K562 (cell line): Measurements from ENCODE around the gene LPCAT2. TPM values are rescaled to one million over a fixed set of nuclear protein-coding genes. Genes with fewer than 3 reads are reported as not detected.

ENCODE experiments used
- ATAC-seq: fragments of 200-7000 bp; cut with Tn5 transposase; 3 replicates; pipeline ENCODE4 v1.9.1; 2020; ENCODE audit warnings: moderate library complexity
- BruUV-seq: library from RNA; stranded (reverse); fragments of 400-500 nt; replicated peaks from 2 replicates; lab custom pipeline; 2021; lab: Mats Ljungman, UMichigan
- CTCF ChIA-PET: fragments of 300-600 bp; formaldehyde crosslinking; extraction: SDS; loops from one replicate; lab custom pipeline; 2021; ENCODE audit warnings: low intra/inter-chr PET ratio; lab: Yijun Ruan, JAX
- POLR2A ChIA-PET: fragments of 300-600, 350-650 bp; sonication (Branson Sonifier 250); formaldehyde crosslinking; extraction: SDS; loops from one replicate; lab custom pipeline; 2021; ENCODE audit warnings: antibody characterized with exemption, inconsistent platforms; lab: Yijun Ruan, JAX
- DNase-seq, 4 experiments: peaks; one replicate each; pipeline versions ENCODE4 v3.0.0 to v3.0.0-alpha.2; 2011 to 2018; ENCODE audit warnings: low spot score in 3 of 4, mixed read lengths in 3 of 4; ENCODE audit errors: extremely low read depth in 1 of 4
- FAIRE-seq: peaks from 2 replicates; lab custom pipeline; 2011; peaks lifted over from hg19 to GRCh38; lab: Jason Lieb, UNC
- H2AFZ ChIP-seq: 2 replicates; pipeline ENCODE4 v1.6.0; 2011; ENCODE audit warnings: low read depth, low read length, control low read depth, inconsistent platforms
- H3K27ac ChIP-seq: fragments of 200-600 bp; 3 replicates; pipeline ENCODE4 v1.8.0; 2011; ENCODE audit warnings: low read depth, mild to moderate bottlenecking, control low read depth, inconsistent platforms, low read length, moderate library complexity, mixed read lengths; ENCODE audit errors: extremely low read depth
- H3K27me3 ChIP-seq, 2 experiments: fragments of 300-600 bp in 1 of 2; 2 replicates in 1 of 2; 3 replicates in 1 of 2; pipeline versions ENCODE4 v1.6.0 to v1.8.0; 2011; ENCODE audit warnings: inconsistent platforms in 2 of 2, low read length in 2 of 2, mild to moderate bottlenecking in 1 of 2, mixed read lengths in 1 of 2, moderate library complexity in 1 of 2; ENCODE audit not compliant: control insufficient read depth in 2 of 2, insufficient read depth in 2 of 2
- H3K36me3 ChIP-seq: fragments of 300-600 bp; 3 replicates; pipeline ENCODE4 v1.8.0; 2011; ENCODE audit warnings: mild to moderate bottlenecking, low read length, inconsistent platforms; ENCODE audit not compliant: control insufficient read depth, insufficient read depth
- H3K4me1 ChIP-seq, 2 experiments: fragments of 200-600 bp in 1 of 2; replicated peaks in 1 of 2; 2 replicates in 1 of 2; 3 replicates in 1 of 2; pipeline versions ENCODE4 v1.5.1 to v1.8.0; 2011; ENCODE audit warnings: inconsistent platforms in 2 of 2, low read length in 2 of 2, mild to moderate bottlenecking in 1 of 2, mixed read lengths in 1 of 2, moderate library complexity in 1 of 2; ENCODE audit not compliant: control insufficient read depth in 2 of 2, insufficient read depth in 2 of 2
- H3K4me2 ChIP-seq: 2 replicates; pipeline ENCODE4 v1.6.1; 2011; ENCODE audit warnings: low read length, control low read depth, inconsistent platforms, mixed read lengths; ENCODE audit not compliant: insufficient read depth
- H3K4me3 ChIP-seq: fragments of 200-600 bp; sonication (generic), shearing (Covaris generic); 2 replicates; pipeline ENCODE4 v1.5.1; 2016; ENCODE audit warnings: control low read depth, inconsistent platforms
- H3K79me2 ChIP-seq: fragments of 200-600 bp; 3 replicates; pipeline ENCODE4 v1.8.0; 2011; ENCODE audit warnings: low read length, inconsistent platforms; ENCODE audit not compliant: control insufficient read depth, insufficient read depth
- H3K9ac ChIP-seq, 2 experiments: 2 replicates each; pipeline versions ENCODE4 v1.6.0 to v1.6.1; 2011; ENCODE audit warnings: low read depth in 2 of 2, low read length in 2 of 2, control low read depth in 1 of 2, inconsistent platforms in 1 of 2, mild to moderate bottlenecking in 1 of 2, mixed read lengths in 1 of 2; ENCODE audit not compliant: insufficient read depth in 1 of 2
- H3K9me1 ChIP-seq: one replicate; pipeline ENCODE4 v1.6.0; 2011; ENCODE audit warnings: inconsistent platforms, mild to moderate bottlenecking, low read length, moderate library complexity; ENCODE audit not compliant: control insufficient read depth, insufficient read depth
- H3K9me3 ChIP-seq: replicated peaks from 2 replicates; pipeline ENCODE4 v1.5.1; 2011; ENCODE audit warnings: low read depth, low read length, inconsistent platforms; ENCODE audit not compliant: control insufficient read depth, insufficient read depth
- H4K20me1 ChIP-seq: replicated peaks from 2 replicates; pipeline ENCODE4 v1.6.1; 2011; ENCODE audit warnings: low read length, inconsistent platforms, mixed read lengths; ENCODE audit not compliant: control insufficient read depth, insufficient read depth
- ARNT ChIP-seq, 2 experiments: fragments of 450-650 bp; IDR thresholded peaks; 2 replicates each; pipeline ENCODE4 v1.6.1; 2016; ENCODE audit warnings: mild to moderate bottlenecking in 1 of 2
- BHLHE40 ChIP-seq: IDR thresholded peaks from 2 replicates; pipeline ENCODE4 v1.6.1; 2011; ENCODE audit warnings: low read length, improper control_type of control experiment
- ETV6 ChIP-seq, 3 experiments: fragments of 150-350 bp in 1 of 3; sonication (generic) in 1 of 3; formaldehyde crosslinking in 1 of 3; IDR thresholded peaks; 2 replicates each; pipeline versions ENCODE4 v1.6.1 to v1.8.0; 2014 to 2022; ENCODE audit warnings: borderline replicate concordance in 2 of 3, low read depth in 2 of 3, antibody characterized with exemption in 1 of 3, low read length in 1 of 3, mild to moderate bottlenecking in 1 of 3, missing genetic modification reagents in 1 of 3
- MTF1 ChIP-seq: fragments of 250-450 bp; sonication (Bioruptor Pico); IDR thresholded peaks from 2 replicates; pipeline ENCODE4 v1.9.0; 2021; ENCODE audit warnings: moderate library complexity, mild to moderate bottlenecking, inconsistent platforms, borderline replicate concordance
- PHF21A ChIP-seq: fragments of 450-650 bp; IDR thresholded peaks from 2 replicates; pipeline ENCODE4 v1.6.1; 2017; ENCODE audit warnings: low read depth, borderline replicate concordance
- SAFB2 ChIP-seq: fragments of 200-400 bp; formaldehyde crosslinking; IDR thresholded peaks from 2 replicates; pipeline ENCODE4 v1.6.1; 2018; ENCODE audit warnings: borderline replicate concordance, low read length, low read depth, moderate library complexity; ENCODE audit not compliant: severe bottlenecking
- SMARCA5 ChIP-seq: fragments of 450-650 bp; IDR thresholded peaks from 2 replicates; pipeline ENCODE4 v1.6.1; 2016
- ZNF146 ChIP-seq: IDR thresholded peaks from one replicate; pipeline ENCODE4 v1.6.1; 2018; ENCODE audit warnings: missing compliant biosample characterization; ENCODE audit not compliant: unreplicated experiment
- ZNF24 ChIP-seq: fragments of 450-650 bp; IDR thresholded peaks from 2 replicates; pipeline ENCODE4 v1.6.1; 2016
- ZNF431 ChIP-seq: sonication (generic); formaldehyde crosslinking; IDR thresholded peaks from 2 replicates; pipeline ENCODE4 v1.8.0; 2022; ENCODE audit warnings: mild to moderate bottlenecking, missing genetic modification reagents
- ZNF830 ChIP-seq: fragments of 250-450 bp; sonication (Bioruptor Pico); IDR thresholded peaks from 2 replicates; pipeline ENCODE4 v1.5.0; 2021; ENCODE audit warnings: mild to moderate bottlenecking
- in situ Hi-C: fragments of 300-500 bp; cut with MboI; formaldehyde crosslinking; loops from 4 replicates; pipeline ENCODE4 v1.15.0; 2018; ENCODE audit warnings: inconsistent platforms, mixed read lengths
- intact Hi-C: fragments of 100-400 bp; cut with micrococcal nuclease; formaldehyde crosslinking; loops from 2 replicates; pipeline ENCODE4 v1.14.2; 2022
- polyA plus RNA-seq, 8 experiments: library from polyadenylated mRNA; depleted of rRNA in 4 of 8; stranded (reverse) in 5 of 8; unstranded in 3 of 8; fragments of >200 nt; fragmentation: Nextera tagmentation in 2 of 8; fragmentation: Illumina TruSeq in 1 of 8; extraction: Ambion mirVana in 2 of 8; extraction: Trizol in 1 of 8; gene quantifications; 2 replicates each; pipeline versions ENCODE4 v1.2.1 to v1.2.3, GENCODE V29; 2011 to 2014; ENCODE audit warnings: inconsistent platforms in 1 of 8, missing spikeins in 1 of 8
- total RNA-seq, 7 experiments: library from RNA; depleted of rRNA in 6 of 7; stranded (reverse); fragments of >200 nt in 6 of 7; fragmentation: Illumina TruSeq in 2 of 7; extraction: Trizol in 2 of 7; gene quantifications; 2 replicates each; pipeline versions ENCODE4 v1.2.1 to v1.2.3, GENCODE V29; 2011 to 2021; ENCODE audit warnings: low replicate concordance in 1 of 7
- TF ChIP-seq, protein P1 (sequence below): fragments of 450-650 bp; IDR thresholded peaks from 2 replicates; pipeline ENCODE4 v1.6.1; 2014; ENCODE audit warnings: low read depth, mild to moderate bottlenecking, moderate library complexity, borderline replicate concordance
- TF ChIP-seq, protein P2 (sequence below): fragments of 450-650 bp; formaldehyde crosslinking; IDR thresholded peaks from 2 replicates; pipeline ENCODE4 v1.4.0; 2020; ENCODE audit warnings: mild to moderate bottlenecking
- TF ChIP-seq, protein P3 (sequence below): fragments of 250-450 bp; sonication (Bioruptor Pico); IDR thresholded peaks from 2 replicates; pipeline ENCODE4 v1.4.0; 2020; ENCODE audit warnings: mild to moderate bottlenecking
- TF ChIP-seq, protein P4 (sequence below): sonication (generic); formaldehyde crosslinking; IDR thresholded peaks from 2 replicates; pipeline ENCODE4 v1.8.0; 2022; ENCODE audit warnings: mild to moderate bottlenecking, missing genetic modification reagents

Gene LPCAT2
- total and polyA plus RNA-seq, 9 of the 15 experiments (the other 6 are each of a cell fraction or from before 2014, with no cell fraction given), result 2.9 to 15.0 (median 7.3) TPM

DNA sequence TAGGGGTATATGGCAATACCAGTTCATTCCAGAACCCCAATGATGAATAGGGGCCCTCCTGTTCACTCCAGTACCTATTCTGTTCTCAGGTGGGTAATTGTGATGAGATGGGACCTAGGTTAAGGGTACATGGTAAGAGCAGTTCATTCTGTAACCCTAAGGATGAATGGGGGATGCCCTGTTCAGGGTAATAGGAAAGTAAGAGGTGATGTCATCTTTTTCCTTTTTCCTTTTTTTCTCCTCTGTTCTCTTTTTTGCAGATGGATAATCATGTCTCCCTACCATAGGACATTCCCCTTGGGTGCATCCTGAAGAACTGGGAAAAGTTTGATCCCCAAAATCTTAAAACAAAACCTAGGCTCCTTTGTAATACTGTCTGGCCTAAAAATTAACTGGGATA, 121.9 kb downstream of the LPCAT2 start:
- intact Hi-C loops, result no loop called here
- ATAC-seq, result no peak
- Histone ChIP-seq H2AFZ (no peak overlapping the region), H3K4me3 (no peak overlapping the region), H3K9me1 (no peaks in the 10 kb centered on the region)
- in situ Hi-C loops, result no loop called here
- TF ChIP-seq ZNF431 (CRISPR knock-in tag) (no peak), ETV6 (IDR thresholded peaks at IDR 0.05; ENCODE audit: borderline replicate concordance in 1 of 2, low read depth in 2 of 2, low read length in 1 of 2) (no peak), ETV6 (CRISPR knock-in tag; IDR thresholded peaks at IDR 0.05; ENCODE audit: borderline replicate concordance) (no peak), BHLHE40 (no peak), PHF21A (no peak), ZNF830 (no peak), MTF1 (CRISPR knock-in tag) (no peak), ZNF146 (CRISPR knock-in tag) (no peak), SAFB2 (no peak), ARNT (IDR thresholded peaks at IDR 0.05) (no peak), SMARCA5 (no peak), ZNF24 (no peak)
- TF ChIP-seq, protein P1, sequence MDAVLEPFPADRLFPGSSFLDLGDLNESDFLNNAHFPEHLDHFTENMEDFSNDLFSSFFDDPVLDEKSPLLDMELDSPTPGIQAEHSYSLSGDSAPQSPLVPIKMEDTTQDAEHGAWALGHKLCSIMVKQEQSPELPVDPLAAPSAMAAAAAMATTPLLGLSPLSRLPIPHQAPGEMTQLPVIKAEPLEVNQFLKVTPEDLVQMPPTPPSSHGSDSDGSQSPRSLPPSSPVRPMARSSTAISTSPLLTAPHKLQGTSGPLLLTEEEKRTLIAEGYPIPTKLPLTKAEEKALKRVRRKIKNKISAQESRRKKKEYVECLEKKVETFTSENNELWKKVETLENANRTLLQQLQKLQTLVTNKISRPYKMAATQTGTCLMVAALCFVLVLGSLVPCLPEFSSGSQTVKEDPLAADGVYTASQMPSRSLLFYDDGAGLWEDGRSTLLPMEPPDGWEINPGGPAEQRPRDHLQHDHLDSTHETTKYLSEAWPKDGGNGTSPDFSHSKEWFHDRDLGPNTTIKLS, result no peak
- TF ChIP-seq, protein P2, sequence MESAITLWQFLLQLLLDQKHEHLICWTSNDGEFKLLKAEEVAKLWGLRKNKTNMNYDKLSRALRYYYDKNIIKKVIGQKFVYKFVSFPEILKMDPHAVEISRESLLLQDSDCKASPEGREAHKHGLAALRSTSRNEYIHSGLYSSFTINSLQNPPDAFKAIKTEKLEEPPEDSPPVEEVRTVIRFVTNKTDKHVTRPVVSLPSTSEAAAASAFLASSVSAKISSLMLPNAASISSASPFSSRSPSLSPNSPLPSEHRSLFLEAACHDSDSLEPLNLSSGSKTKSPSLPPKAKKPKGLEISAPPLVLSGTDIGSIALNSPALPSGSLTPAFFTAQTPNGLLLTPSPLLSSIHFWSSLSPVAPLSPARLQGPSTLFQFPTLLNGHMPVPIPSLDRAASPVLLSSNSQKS (CRISPR knock-in tag), result no peak
- TF ChIP-seq, protein P3, sequence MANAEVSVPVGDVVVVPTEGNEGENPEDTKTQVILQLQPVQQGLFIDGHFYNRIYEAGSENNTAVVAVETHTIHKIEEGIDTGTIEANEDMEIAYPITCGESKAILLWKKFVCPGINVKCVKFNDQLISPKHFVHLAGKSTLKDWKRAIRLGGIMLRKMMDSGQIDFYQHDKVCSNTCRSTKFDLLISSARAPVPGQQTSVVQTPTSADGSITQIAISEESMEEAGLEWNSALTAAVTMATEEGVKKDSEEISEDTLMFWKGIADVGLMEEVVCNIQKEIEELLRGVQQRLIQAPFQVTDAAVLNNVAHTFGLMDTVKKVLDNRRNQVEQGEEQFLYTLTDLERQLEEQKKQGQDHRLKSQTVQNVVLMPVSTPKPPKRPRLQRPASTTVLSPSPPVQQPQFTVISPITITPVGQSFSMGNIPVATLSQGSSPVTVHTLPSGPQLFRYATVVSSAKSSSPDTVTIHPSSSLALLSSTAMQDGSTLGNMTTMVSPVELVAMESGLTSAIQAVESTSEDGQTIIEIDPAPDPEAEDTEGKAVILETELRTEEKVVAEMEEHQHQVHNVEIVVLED (CRISPR knock-in tag), result no peak
- TF ChIP-seq, protein P4, sequence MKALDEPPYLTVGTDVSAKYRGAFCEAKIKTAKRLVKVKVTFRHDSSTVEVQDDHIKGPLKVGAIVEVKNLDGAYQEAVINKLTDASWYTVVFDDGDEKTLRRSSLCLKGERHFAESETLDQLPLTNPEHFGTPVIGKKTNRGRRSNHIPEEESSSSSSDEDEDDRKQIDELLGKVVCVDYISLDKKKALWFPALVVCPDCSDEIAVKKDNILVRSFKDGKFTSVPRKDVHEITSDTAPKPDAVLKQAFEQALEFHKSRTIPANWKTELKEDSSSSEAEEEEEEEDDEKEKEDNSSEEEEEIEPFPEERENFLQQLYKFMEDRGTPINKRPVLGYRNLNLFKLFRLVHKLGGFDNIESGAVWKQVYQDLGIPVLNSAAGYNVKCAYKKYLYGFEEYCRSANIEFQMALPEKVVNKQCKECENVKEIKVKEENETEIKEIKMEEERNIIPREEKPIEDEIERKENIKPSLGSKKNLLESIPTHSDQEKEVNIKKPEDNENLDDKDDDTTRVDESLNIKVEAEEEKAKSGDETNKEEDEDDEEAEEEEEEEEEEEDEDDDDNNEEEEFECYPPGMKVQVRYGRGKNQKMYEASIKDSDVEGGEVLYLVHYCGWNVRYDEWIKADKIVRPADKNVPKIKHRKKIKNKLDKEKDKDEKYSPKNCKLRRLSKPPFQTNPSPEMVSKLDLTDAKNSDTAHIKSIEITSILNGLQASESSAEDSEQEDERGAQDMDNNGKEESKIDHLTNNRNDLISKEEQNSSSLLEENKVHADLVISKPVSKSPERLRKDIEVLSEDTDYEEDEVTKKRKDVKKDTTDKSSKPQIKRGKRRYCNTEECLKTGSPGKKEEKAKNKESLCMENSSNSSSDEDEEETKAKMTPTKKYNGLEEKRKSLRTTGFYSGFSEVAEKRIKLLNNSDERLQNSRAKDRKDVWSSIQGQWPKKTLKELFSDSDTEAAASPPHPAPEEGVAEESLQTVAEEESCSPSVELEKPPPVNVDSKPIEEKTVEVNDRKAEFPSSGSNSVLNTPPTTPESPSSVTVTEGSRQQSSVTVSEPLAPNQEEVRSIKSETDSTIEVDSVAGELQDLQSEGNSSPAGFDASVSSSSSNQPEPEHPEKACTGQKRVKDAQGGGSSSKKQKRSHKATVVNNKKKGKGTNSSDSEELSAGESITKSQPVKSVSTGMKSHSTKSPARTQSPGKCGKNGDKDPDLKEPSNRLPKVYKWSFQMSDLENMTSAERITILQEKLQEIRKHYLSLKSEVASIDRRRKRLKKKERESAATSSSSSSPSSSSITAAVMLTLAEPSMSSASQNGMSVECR (CRISPR knock-in tag), result no peak
- TF ChIP-seq, all 486 proteins: peak for 0
- Histone ChIP-seq H3K9ac (no peak overlapping the region), H3K4me1 (no peaks in the 10 kb centered on the region), H3K36me3 (no peaks in the 10 kb centered on the region), H3K9me3 (no peaks in the 10 kb centered on the region), H3K4me2 (no peak overlapping the region), H3K27me3 (0 out of 5 replicates have a peak, but pooled peaks cover 0 to 3% of the 10 kb centered on the region in 2 experiments), H4K20me1 (no peaks in the 10 kb centered on the region), H3K79me2 (no peaks in the 10 kb centered on the region), H3K27ac (no peak overlapping the region)
- POLR2A ChIA-PET, result no interaction called here
- no peak for DNase-seq
- no peak for FAIRE-seq
- CTCF ChIA-PET, result no interaction called here
- no TSS peak for BruUV-seq
